Breast epithelium (tissue), 4 donors: ENCODE data around the gene SAMD10. TPM values are rescaled to one million over a fixed set of nuclear protein-coding genes. Genes with fewer than 3 reads are reported as not detected.
"Not testable (repeated sequence)": the region's sequence is repeated elsewhere in the genome, so short reads cannot be mapped to it uniquely, and the experiment has no call there.

Source experiments
- DNase-seq, 2 donors: peaks; one replicate each; pipeline ENCODE4 v3.0.0-alpha.2; 2019; ENCODE audit warnings: low spot score in 2 of 2
- H3K27ac ChIP-seq, 2 donors: fragments of 200-600 bp; sonication (generic) in 1 of 2; one replicate each; pipeline ENCODE4 v1.5.1; 2016 to 2019; ENCODE audit warnings: mild to moderate bottlenecking in 1 of 2
- H3K27me3 ChIP-seq, 2 donors: fragments of 200-600 bp; sonication (generic) in 1 of 2; one replicate each; pipeline versions ENCODE4 v1.5.1 to v1.6.0; 2017 to 2019; ENCODE audit warnings: control low read depth in 1 of 2, mild to moderate bottlenecking in 1 of 2
- H3K36me3 ChIP-seq: fragments of 200-600 bp; one replicate; pipeline ENCODE4 v1.5.1; 2019
- H3K4me1 ChIP-seq, 2 donors: fragments of 200-600 bp; sonication (generic); one replicate each; pipeline ENCODE4 v1.5.1; 2016 to 2019; ENCODE audit warnings: control low read depth in 1 of 2
- H3K4me3 ChIP-seq, 3 donors: fragments of 200-600 bp; sonication (generic); 1 replicate in 2 of 3; 2 replicates in 1 of 3; pipeline ENCODE4 v1.5.1; 2016 to 2019; ENCODE audit warnings: mild to moderate bottlenecking in 3 of 3, moderate library complexity in 2 of 3
- H3K9me3 ChIP-seq, 2 donors: fragments of 200-600 bp; sonication (generic) in 1 of 2; one replicate each; pipeline ENCODE4 v1.5.1; 2016 to 2019; ENCODE audit warnings: control low read depth in 1 of 2
- CTCF ChIP-seq, 3 donors: fragments of 450-650 bp; IDR thresholded peaks; one replicate each; pipeline ENCODE4 v1.5.1; 2016 to 2017; ENCODE audit warnings: antibody characterized with exemption in 3 of 3, mild to moderate bottlenecking in 3 of 3, moderate library complexity in 3 of 3
- POLR2A ChIP-seq: fragments of 450-650 bp; IDR thresholded peaks from one replicate; pipeline ENCODE4 v1.6.1; 2016; ENCODE audit warnings: antibody characterized with exemption, mild to moderate bottlenecking, moderate library complexity
- POLR2AphosphoS5 ChIP-seq, 3 donors: sonication (generic); formaldehyde crosslinking; IDR thresholded peaks; one replicate each; pipeline ENCODE4 v1.6.1; 2017; ENCODE audit warnings: antibody characterized with exemption in 3 of 3
- intact Hi-C: fragments of 100-400 bp; cut with DNase I; formaldehyde crosslinking; loops from one replicate; pipeline ENCODE4 v1.15.1; 2023; ENCODE audit warnings: low total_unique reads
- total RNA-seq, 3 donors: library from RNA; depleted of rRNA; stranded (reverse); fragments of >200 nt; gene quantifications; one replicate each; pipeline ENCODE4 v1.1.0, GENCODE V29; 2016

SAMD10 gene
- total RNA-seq, 3 donors from 2014 or later = 0.96 to 3.3 (median 2.8) TPM

GRCh38 chr20:63932606-63933160 lies 46.8 kb downstream of the SAMD10 start:
- TF ChIP-seq POLR2AphosphoS5 (IDR thresholded peaks at IDR 0.05) (no peak), POLR2A (no peak), CTCF (IDR thresholded peaks at IDR 0.05) (no peak)
- no peaks in the 10 kb centered on the region for H3K9me3 ChIP-seq
- no peaks in the 10 kb centered on the region for H3K27me3 ChIP-seq
- no peak overlapping the region for H3K27ac ChIP-seq
- intact Hi-C loops = loop anchor here (5.0 kb wide), 1 partner anchor 860 kb away; no protein-coding TSS in a partner anchor
- DNase-seq = no peak
- H3K4me1 ChIP-seq = no peaks in the 10 kb centered on the region
- no peak overlapping the region for H3K4me3 ChIP-seq
- peaks cover 4% of the 10 kb centered on the region for H3K36me3 ChIP-seq

GRCh38 chr20:63931735-63932134 lies 47.7 kb downstream of the SAMD10 start:
- Histone ChIP-seq H3K9me3 (no peaks in the 10 kb centered on the region), H3K36me3 (peaks cover 4% of the 10 kb centered on the region), H3K27me3 (no peaks in the 10 kb centered on the region), H3K4me3 (no peak overlapping the region), H3K27ac (no peak overlapping the region), H3K4me1 (no peaks in the 10 kb centered on the region)
- DNase-seq = no peak
- intact Hi-C loops = loop anchor here (5.0 kb wide), 1 partner anchor 859 kb away; no protein-coding TSS in a partner anchor
- TF ChIP-seq POLR2A = no peak
- no peak for TF ChIP-seq POLR2AphosphoS5 (IDR thresholded peaks at IDR 0.05)
- no peak for TF ChIP-seq CTCF (IDR thresholded peaks at IDR 0.05)

- intact Hi-C loops = loop anchor here (5.0 kb wide), 1 partner anchor 859 kb away; no protein-coding TSS in a partner anchor
- Histone ChIP-seq H3K36me3 (peaks cover 4% of the 10 kb centered on the region), H3K9me3 (no peaks in the 10 kb centered on the region), H3K27ac (no peak overlapping the region), H3K27me3 (no peaks in the 10 kb centered on the region), H3K4me1 (no peaks in the 10 kb centered on the region), H3K4me3 (no peak overlapping the region)
- no peak for DNase-seq
- no peak for TF ChIP-seq CTCF (IDR thresholded peaks at IDR 0.05)
Measured at GRCh38 chr20:63930971-63931553, 48.4 kb downstream of the SAMD10 start.

- DNase-seq, H3K36me3 ChIP-seq, H3K9me3 ChIP-seq, H3K4me3 ChIP-seq, H3K27me3 ChIP-seq, intact Hi-C loops, H3K27ac ChIP-seq, H3K4me1 ChIP-seq: not testable (repeated sequence)
Measured at GRCh38 chr20:63929473-63929883, 50.0 kb downstream of the SAMD10 start.

GRCh38 chr20:63929071-63929470 lies 50.4 kb downstream of the SAMD10 start:
- intact Hi-C loops = no loop called here
- no peak overlapping the region for H3K27ac ChIP-seq
- H3K27me3 ChIP-seq = no peaks in the 10 kb centered on the region
- H3K36me3 ChIP-seq = peaks cover 4% of the 10 kb centered on the region
- no peaks in the 10 kb centered on the region for H3K9me3 ChIP-seq
- no peaks in the 10 kb centered on the region for H3K4me1 ChIP-seq
- no peak overlapping the region for H3K4me3 ChIP-seq
- TF ChIP-seq POLR2A = no peak
- TF ChIP-seq POLR2AphosphoS5 (IDR thresholded peaks at IDR 0.05) = no peak
- TF ChIP-seq CTCF (IDR thresholded peaks at IDR 0.05) = no peak
- no peak for DNase-seq
